Suprapubic skin (tissue), 4 donors: ENCODE measurements around the gene HACL1.

ENCODE experiments used
- CTCF ChIP-seq, 2 donors: fragments of 200-600 bp in 1 of 2; fragments of 450-650 bp in 1 of 2; sonication (generic) in 1 of 2; IDR thresholded peaks; one replicate each; pipeline ENCODE4 v1.5.1; 2016 to 2019; ENCODE audit warnings: antibody characterized with exemption in 2 of 2, mild to moderate bottlenecking in 1 of 2, moderate library complexity in 1 of 2
- EP300 ChIP-seq: sonication (generic); formaldehyde crosslinking; IDR thresholded peaks from one replicate; pipeline ENCODE4 v1.6.1; 2017; ENCODE audit warnings: antibody characterized with exemption
- POLR2AphosphoS5 ChIP-seq, 3 donors: sonication (generic); formaldehyde crosslinking; IDR thresholded peaks; one replicate each; pipeline ENCODE4 v1.6.1; 2017; ENCODE audit warnings: antibody characterized with exemption in 3 of 3

GRCh38 chr3:15522016-15522415, 79.4 kb downstream of the HACL1 start:
- TF ChIP-seq CTCF (IDR thresholded peaks at IDR 0.05) (no peak), EP300 (no peak), POLR2AphosphoS5 (IDR thresholded peaks at IDR 0.05) (no peak)
